Stimulated activated CD4-positive, alpha-beta T cell treated with anti-CD3 and anti-CD28 coated beads, Interleukin-1b, Interleukin-23, amount 100 ng/mL, for 24 hours (primary cell): ENCODE data around the gene HOGA1.

Source experiments
- DNase-seq, 4 experiments: peaks; one replicate each; pipeline ENCODE4 v3.0.0-alpha.2; 2020; ENCODE audit warnings: low read depth in 4 of 4, low spot score in 1 of 4

HOGA1 gene

DNA sequence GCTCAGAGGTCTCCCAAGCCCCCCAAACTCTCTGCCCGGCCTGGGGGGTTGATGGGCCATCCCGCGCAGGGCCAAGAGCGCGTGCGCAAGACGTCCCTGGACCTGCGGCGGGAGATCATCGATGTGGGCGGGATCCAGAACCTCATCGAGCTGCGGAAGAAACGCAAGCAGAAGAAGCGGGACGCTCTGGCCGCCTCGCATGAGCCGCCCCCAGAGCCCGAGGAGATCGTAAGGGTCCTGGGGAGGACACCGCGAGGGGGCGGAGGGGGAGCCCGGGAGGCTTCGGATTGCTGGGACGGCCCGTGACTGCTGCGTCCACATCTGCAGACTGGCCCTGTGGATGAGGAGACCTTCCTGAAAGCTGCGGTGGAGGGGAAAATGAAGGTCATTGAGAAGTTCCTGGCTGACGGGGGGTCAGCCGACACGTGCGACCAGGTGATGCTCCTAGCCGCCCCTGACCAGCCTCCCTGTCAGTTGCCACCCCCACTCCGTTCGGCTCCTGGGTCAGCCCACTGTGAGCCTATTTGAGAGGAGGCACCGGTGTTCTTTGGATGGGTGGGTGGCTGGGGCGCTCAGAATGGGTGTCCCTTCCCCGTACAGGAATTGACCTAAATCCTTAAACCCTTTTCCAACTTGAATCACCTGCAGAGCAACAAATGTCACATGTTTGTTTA lies 5.9 kb upstream of the HOGA1 start:
- DNase-seq: no peak

DNA sequence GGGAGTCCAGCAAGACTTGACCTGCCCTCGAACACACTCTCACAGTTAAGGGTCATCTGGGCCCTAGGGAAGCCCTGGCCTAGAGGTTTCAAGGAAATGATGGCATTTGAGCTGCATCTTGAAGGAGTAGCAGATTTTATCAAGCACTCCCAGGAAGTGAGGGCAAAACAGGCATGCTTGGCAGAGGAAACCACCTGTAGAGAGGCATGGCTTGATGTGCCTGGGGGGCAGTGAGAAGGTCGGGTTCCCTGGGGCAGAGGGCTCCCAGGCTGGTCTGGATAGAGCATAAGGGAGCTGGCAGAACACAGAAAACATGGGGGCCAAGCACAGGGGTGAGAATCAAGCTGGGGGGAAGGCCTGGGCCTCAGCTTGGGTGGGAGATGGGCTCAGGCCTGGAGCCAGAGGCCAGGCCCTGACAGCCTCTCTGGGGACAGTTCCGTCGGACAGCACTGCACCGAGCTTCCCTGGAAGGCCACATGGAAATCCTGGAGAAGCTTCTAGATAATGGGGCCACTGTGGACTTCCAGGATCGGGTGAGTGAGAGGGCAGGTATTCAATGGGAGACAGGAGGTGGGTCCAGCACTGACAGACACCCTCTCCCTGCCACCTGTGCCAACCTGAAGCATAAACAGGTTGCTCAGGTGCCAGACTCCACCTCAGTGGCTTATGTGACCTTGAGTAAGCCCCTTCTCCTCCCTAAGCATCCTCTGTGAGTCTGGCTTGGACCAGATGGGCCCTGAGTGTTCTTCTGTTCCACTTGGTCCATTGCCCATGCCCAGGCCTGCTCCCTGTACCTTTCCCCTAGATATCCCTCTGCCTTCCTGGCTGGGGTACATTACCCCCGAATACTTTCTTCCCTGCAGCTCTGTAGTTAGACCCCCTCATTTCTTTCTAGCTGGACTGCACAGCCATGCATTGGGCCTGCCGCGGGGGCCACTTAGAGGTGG lies 3.5 kb upstream of the HOGA1 start:
- no peak for DNase-seq

DNA sequence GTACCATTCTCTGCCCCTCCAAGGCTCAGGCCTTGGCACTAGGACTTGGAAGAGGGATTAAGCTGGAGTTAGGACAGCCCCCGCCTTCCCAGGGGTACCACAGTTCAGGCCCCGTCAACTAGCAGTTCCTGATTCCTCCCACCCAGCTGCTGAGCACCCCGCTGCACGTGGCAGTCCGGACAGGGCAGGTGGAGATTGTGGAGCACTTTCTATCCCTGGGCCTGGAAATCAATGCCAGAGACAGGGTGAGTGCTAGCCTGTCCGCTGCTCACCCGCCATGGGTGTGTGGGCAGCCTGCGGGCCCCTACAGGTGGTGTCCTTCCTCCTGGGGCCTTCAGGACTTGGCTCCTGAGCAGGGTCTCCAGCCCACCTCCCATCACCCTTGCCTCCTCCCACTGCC lies 2.0 kb upstream of the HOGA1 start:
- DNase-seq: no peak

DNA sequence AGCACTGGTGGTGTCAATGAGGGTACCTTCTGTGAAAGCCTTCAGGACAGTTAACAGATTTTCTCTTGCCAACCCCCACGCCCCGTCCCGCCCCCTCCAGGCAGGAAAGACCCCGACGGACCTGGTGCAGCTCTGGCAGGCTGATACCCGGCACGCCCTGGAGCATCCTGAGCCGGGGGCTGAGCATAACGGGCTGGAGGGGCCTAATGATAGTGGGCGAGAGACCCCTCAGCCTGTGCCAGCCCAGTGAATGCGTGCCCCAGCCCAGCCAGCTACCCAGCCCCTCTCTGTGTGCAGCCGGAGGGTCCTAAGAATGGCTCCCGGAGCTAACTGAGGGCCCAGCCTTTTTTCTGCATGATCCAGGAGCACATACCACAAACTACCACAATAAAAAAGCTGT lies 713 bp upstream of the HOGA1 start:
- DNase-seq: no peak

DNA sequence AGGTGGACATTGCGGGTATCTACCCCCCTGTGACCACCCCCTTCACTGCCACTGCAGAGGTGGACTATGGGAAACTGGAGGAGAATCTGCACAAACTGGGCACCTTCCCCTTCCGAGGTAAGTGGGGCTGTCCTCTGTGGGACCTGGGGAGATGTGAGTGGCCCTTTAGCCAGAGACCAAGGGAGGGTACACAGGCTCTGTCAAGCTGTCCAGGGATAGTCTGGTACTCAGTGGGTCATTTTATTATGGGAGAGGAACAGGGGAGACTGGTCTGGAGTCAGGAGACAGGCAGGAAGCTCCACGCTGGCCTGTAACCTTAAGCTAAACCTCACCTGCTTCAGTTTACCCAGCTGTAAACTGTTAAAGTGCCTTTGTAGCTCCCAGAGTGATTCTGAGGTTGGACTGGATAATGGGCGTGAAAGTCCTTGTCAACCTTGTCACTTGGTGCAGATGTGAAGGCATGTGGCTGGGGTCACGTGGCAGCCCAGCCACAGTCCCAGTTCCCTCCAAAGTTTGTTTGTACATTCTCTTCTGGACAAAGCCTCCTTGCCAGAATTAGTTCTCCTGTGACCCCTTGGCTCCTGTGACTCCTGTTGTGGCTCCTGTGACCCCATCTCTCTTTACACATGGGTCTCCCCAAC lies 729 bp downstream of the HOGA1 start:
- DNase-seq: no peak

DNA sequence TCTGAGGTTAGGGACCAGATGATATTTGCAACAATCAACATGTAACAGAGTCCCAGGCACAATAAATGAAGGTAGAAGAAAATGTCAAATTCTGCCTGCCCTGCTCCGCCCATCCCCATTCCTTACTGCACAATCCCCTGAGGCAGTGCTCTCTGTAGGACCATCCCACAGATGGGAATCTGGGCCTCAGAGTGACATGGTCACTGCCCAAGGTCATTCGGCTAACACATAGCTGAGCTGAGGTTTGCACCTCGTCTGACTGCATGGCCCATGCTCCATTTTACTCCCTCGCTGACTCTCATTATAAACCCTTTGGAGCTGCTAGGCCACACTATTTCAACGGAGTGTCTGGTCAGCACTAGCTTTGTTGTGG lies 1.2 kb downstream of the HOGA1 start:
- DNase-seq: no peak

DNA sequence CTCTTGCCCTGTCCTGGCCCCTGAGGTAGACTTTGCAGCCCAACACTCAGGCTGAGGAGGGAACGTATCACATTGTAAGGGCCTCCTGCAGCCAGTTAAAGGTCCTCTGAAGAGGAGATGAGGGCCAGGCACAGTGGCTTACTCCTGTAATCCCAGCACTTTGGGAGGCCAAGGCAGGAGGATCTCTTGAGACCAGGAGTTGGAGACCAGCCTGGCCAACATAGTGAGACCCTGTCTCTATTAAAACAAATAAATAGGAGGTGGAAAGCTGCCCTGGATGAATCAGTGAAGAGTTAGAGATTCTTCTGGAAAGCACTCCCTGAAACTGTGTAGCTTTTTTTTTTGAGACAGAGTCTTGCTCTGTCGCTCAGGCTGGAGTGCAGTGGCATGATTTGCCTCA lies 3.0 kb downstream of the HOGA1 start:
- no peak for DNase-seq

DNA sequence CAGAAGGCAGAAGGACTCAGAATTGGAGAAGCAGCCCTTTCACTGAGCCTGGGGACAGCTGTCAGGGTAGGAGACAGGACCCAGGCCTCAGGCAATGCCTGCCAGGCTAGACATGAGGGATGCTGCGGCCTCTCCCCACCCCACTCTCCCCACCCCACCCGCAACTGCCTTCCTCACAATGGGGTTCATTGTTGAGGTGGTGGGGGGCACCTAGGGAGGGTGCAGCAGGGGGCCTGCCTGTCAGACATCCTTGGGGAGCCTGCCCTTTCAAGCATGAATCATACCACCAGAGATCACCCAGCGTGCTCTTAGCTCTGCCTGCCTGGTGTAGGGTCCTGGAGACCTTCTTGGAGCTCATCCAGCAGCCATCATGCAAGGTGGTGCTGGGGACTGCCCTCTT lies 5.3 kb downstream of the HOGA1 start, which contains the start of gene C10orf62:
Gene C10orf62, plus strand, starts transcription at position 243 of the 400 bp plus-strand sequence. CDS start 177 bp downstream, outside the sequence.
- no peak for DNase-seq

DNA sequence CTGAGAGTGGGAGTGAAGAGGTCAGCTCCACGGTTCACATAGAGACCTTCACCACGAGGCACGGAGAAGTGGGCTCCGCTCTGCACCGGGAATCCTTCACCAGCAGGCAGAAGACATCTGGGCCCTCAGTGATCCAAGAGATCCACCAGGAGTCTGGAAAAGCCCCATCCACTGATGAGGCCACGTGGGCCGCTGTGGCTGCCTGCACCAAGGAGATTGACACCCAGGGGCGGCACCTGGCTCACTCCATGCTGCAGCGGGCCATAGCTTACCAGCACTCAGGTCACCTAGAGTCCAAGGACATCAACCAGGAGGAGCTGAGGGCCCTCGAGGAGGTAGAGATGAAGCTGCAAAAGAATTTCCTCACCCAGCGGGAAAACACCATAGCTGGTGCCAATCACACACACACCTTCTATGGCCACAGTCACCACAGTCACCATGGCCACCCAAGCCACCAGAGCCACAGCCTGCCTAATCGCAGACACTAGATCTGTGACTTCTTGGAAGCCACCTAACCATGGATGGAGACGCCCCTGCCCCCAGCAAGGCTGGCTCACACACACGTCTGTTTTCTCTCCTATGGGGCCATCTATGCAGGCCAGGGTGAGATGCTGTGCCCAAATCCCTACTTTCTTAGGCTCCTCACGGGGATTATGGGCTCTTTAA lies 6.0 kb downstream of the HOGA1 start:
- no peak for DNase-seq

DNA sequence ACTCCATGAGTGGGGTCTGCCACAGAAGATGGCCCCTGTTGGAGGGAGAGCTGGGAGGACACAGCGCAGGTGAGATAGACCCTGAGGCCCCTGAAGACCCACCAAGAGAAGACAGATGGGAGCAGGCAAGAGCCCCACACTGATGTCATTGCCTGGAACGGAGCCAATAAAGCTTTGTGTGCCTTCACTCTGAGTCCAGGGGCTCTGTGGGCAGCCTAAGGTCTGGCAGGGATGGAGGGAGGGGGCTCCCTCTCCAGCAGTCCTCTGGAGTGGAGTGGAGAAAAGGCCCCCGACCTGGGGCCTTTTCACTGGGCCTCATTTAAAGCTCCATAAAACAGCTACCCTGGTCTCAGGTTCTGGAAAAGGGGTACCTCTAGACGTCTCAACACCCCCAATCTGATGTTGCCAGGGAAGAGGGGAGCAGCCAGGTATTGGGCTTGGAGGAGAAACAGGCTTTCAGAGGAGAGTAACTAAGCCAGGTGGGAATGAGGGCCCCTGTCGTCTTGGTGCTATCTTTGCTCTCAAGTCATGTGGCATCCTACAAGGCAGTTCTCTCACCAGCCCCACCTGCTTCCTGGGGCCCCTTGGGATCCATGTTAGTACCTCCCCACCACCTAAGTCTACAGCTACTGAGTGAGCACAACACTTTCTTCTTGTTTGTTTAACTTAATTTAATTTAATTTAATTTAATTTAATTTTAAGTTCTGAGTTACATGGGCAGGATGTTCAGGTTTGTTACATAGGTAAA lies 6.7 kb downstream of the HOGA1 start:
- no peak for DNase-seq

DNA sequence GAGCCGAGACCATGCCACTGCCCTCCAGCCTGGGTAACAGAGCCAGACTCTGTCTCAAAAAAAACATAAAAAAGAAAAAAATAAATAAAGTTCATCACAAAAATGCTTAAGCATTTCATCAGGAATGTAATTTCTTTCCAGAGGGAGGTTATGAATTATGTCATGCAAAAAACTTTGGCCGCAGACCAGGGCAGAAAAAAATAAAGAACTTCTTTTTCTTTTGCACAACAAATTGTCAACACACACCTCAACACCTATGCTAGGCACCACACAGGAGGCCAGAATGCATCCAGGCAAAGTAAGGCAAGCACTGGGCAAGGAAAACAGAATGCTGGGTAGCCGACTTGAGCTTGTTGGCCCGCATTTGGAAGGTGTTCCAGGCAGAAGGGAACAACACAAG lies 9.2 kb downstream of the HOGA1 start:
- no peak for DNase-seq

DNA sequence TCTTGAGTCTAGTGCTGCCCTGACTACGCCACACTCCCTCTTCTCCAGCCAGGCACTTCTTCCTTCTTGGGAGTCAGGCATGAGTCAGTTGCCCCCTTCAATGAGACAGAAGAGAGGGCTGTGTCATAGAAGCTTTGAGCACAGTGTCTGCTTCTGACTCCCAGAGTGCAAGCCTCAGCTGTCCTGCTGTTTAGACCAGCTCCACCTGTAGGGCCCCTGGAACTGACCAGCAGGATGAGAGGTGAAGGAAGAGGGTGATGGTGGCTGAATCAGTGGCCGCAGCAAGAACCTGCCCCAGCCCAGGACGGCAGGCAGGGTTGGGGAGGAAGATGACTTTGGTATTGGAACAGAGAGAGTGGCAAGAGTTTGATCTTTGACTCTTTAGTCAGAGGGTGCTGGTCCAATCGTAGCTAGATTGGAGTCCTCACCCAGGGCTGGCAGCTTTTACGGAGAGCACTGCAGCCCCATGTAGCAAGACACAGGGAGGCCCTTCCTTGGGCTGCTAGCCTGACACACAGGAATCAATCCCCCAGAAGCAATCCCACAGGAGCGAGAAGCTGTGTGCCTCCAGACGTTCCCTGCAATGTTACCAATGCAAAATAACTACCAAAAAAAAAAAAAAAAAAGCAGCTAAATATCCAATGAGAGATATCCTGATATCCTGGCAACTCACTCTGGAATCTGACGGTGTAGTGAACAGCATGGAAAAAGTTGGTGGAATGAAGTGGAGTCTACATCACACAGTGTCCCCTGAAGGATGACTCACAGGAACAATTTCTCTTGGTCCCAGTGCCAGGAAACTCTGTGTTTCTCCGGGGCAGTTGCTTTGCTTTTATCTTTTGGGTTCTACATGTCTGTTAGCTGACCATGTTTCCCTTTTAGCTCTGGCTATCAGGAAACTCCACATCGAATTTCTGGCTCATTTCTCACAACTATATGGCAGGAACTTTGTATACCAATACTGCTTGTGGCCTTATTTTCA lies 12.2 kb downstream of the HOGA1 start:
- no peak for DNase-seq

DNA sequence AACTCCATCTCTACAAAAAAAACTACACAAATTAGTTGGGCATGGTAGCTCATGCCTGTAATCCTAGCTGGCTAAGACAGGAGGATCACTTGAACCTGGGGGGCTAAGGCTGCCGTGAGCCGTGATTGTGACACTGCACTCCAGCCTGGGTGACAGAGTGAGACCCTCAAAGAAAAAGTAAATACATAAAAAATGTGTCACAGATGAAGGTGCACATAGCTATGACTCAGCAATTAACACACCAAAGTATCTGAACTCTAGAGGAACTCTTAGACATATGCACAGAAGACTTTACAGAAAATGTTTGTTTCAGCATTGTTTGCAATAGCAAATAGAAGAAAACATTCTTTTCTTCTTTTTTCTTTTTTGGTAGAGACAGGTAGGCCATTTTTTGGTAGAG lies 13.6 kb downstream of the HOGA1 start:
- DNase-seq: no peak

DNA sequence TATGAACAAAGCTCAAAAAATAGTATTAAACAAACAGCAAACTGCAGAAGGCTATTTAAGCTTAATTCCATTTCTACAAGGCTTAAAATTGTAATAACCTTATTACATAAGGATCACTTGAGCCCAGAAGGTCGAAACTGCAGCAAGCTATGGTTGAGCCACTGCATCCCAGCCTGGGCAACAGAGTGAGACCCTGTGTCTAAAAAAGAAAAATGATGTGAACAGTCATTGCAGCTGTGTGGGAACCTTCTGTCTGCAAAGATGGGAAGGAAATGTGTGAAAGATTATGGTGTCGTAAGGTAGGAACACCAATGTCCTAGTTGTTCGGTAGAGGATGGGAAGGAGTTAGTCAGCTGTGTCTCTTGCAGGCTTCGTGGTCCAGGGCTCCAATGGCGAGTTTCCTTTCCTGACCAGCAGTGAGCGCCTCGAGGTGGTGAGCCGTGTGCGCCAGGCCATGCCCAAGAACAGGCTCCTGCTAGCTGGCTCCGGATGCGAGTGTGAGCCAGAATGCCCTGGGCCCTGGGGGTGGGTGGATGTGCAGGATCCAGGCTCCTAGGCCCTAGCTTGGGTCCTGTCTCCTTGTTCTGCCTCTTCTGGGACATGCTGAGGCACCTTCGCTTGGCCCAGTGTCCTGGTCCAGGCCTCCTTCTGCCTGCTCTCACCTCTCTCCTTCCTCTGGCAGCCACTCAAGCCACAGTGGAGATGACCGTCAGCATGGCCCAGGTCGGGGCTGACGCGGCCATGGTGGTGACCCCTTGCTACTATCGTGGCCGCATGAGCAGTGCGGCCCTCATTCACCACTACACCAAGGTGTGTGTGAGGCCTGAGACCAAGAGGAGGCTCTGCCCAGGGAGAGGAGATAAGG lies 14.4 kb downstream of the HOGA1 start:
- no peak for DNase-seq

DNA sequence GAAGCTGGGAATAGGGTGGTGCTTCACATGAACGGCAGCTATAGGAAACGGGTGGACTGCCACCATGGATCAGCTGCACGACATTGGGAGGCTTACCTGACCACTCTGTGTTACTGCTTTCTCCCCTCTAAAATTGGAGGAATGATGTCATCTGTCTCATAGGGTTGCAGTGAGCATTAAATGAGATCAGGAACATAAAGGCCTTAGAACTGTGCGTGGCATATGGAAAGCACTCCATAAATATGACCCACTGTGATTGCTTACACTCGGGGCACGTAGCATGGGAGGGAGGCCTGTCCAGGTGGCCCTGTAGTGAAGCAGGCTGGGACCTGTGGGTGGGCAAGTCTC lies 15.1 kb downstream of the HOGA1 start:
- no peak for DNase-seq

DNA sequence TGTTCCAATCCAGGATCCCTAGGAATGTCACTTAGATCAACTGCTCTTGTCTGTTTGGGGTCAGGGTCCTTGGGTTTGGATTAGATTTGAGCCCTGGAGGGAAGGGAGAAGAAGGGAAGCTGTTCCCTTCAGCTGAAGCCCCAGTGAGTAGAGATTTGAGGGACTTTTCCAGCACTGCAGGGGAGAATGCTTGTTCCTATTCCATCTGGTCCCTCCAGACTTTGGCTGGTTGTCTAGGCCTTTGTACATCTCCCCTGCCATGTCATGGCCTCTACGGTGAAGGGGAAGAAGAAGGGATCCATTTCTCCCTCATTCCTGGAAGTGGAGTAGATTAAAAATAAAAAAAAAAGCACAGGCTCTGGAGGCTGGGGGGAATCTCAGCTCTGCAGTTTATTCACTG lies 16.4 kb downstream of the HOGA1 start:
- no peak for DNase-seq

DNA sequence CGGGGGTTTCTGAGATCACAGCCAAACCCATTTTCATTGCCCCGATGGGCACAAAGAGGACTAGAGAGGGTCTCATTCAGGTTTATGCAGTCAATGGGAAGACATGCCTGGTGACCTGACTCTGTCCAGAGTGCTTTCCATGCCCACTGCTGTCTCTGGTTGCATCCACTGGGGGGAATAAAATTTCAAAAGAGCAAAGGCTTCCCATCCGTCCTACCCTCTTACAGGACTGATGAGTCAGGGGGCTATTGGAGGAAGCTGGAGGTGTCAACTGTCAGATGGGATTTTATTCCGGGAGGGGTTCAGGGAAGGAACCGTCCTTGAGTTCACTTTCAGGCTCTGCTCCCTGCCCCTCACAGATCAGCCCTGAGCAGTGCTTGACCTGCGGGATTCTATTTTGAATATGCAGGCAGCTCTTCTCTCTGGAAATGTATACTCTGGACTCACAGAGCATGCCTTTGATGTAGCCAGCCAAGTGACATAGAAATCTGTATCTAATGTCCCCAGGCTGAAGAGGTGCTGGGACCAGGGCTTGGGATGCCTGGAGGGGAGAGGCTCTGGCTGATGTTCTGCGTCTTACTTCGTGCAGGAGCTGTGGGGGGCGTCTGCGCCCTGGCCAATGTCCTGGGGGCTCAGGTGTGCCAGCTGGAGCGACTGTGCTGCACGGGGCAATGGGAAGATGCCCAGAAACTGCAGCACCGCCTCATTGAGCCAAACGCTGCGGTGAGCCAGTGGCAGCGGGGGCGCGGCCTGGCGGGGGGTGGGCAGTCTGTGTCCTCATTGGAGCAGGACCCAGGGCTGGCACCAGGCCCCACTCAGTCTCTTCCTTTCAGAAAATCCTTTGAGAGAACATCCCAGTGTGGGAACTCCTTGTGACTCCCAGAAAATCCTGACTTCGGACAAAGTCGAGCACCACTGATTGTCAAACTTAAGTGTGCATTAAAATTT lies 17.4 kb downstream of the HOGA1 start:
- DNase-seq: no peak
